Measurements from ENCODE around the gene MEF2A. TPM values are rescaled to one million over a fixed set of nuclear protein-coding genes. Genes with fewer than 3 reads are reported as not detected.
"Not testable (repeated sequence)": the region's sequence is repeated elsewhere in the genome, so short reads cannot be mapped to it uniquely, and the experiment has no call there.

MEF2A gene
- total RNA-seq, 1 donor from 2014 or later, result 25.4 TPM

GRCh38 chr15:99651023-99651807, 85.4 kb downstream of the MEF2A start:
- DNase-seq, result peak; percentile 45

DNA sequence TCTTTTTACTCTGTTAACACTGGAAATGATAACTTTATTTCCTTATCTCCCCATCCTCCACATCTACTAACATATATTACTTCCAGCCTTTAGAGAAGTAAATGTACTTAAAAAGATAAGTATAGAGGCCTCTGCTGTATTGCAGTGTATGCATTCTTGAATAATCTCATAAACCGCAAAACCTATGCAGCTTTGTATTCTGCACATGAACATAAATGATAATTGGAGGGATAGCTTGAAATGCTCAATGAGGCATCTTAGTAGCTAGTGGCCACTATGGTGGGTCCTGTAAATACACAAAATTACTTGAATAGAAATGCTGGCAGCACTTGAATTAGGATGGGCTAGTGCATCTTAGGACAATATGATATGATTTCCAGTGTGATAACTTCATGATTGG, 90.4 kb downstream of the MEF2A start:
- DNase-seq, result no peak

DNA sequence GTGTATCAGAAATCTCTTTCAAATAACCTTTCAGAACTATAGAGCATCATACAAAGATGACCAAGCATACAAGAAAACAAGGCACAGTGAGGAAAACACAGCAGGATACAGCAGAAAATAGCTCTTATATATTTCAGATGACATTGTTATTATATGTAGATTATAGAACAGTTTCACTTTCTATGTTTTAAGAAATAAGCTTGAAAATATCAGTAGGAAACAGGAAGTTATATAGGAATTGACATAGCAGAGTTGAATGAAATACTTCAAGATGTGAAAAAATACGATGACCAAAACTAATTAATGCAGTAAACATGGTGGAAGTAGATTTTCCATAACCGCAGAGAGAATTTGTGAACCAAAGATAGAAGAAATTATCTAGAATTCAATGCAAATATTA, 92.2 kb downstream of the MEF2A start:
- no peak for DNase-seq

- no peak for DNase-seq
Measured at GRCh38 chr15:99662903-99663302, 97.1 kb downstream of the MEF2A start.

DNA sequence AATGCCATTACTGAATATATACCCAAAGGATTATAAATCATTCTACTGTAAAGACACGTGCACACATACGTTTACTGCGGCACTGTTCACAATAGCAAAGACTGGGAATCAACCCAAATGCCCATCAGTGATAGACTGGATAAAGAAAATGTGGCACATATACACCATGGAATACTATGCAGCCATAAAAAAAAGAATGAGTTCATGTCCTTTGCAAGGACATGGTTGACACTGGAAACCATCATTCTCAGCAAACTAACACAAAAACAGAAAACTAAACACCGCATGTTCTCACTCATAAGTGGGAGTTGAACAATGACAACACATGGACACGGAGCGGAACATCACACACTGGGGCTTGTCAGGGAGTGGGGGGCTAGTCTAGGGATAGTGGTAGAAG, 100.3 kb downstream of the MEF2A start:
- DNase-seq, result not testable (repeated sequence)

DNA sequence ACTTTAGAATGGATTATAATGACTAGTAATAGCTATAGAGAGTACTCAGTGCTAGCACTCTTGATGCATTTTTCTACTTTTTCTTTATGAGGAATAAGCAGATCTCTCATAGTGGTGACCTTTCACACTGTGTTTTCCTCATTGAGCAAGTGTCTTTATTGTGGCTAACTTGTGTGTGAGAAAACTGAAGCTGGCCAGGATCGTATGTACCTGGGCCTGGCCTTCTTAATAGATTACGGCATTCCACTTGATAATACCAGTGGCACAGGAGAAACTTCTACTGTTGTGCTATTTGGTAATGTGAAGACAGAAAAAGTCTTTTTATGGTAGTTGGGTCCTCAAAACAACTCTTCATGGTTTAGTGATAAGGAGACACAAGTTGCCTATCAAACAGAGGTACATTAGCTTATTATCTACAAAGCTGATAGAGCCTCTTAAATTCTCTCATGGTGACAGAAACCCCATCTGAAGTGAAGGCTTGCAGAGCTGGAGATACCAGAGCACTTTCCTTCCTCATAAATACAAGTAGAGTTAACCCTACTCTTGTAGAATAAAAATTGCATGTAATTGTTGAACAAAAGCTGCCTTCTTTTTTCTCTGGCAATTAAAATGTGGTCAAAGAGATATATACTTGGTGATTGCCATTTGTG, 102.9 kb downstream of the MEF2A start:
- DNase-seq, result no peak

DNA sequence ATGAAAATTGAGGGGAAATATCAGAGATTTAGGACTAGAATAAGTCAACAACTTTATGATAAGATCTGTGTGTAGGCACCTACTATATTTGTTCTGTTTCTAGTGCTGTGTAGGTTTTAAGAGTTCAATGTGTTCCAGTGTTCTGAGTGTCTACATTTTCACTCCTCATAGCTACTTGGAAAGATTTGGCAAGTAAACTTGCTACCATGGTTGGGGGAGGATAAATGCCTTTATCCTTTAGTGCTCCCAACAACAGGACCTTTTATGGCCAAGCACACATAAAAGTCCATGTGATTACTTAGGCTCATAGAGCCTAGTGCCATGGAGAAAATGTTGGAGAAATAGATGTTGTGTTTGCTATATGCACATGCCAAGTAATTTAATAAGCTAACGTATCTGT, 103.5 kb downstream of the MEF2A start:
- no peak for DNase-seq

GRCh38 chr15:99671926-99672635, 106.3 kb downstream of the MEF2A start:
- no peak for DNase-seq

- no peak for DNase-seq
Measured at GRCh38 chr15:99673111-99673510, 107.3 kb downstream of the MEF2A start.

DNA sequence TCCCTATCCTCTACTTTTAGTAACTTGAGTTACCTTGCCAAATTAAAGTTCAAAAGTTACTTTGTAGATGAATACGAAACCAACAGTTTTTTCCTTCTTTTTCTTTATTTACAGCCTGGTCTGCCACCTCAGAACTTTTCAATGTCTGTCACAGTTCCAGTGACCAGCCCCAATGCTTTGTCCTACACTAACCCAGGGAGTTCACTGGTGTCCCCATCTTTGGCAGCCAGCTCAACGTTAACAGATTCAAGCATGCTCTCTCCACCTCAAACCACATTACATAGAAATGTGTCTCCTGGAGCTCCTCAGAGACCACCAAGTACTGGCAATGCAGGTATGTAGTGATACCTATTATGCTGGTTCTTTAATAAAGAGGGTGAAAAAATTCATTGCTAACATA, 108.5 kb downstream of the MEF2A start:
- DNase-seq, result no peak

GRCh38 chr15:99677540-99678134, 111.9 kb downstream of the MEF2A start:
- no peak for DNase-seq

DNA sequence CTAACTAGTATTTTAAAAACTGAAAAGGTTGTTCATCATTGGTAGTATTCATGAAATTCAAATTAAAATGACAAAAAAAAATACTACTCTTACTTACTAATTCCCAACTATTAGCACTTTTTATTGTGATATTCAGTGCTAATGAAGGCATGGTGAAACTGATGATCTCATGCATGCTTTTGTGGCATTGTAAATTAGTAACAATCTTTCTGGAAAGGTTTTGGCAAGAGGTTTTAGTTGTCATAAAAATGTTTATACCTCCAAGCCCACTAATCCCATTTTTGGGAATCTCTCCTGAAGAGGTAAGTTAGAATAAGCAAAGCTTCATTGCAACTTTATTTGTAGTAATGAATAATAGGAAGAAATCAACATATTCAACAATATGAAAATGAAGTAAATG, 114.5 kb downstream of the MEF2A start:
- no peak for DNase-seq

DNA sequence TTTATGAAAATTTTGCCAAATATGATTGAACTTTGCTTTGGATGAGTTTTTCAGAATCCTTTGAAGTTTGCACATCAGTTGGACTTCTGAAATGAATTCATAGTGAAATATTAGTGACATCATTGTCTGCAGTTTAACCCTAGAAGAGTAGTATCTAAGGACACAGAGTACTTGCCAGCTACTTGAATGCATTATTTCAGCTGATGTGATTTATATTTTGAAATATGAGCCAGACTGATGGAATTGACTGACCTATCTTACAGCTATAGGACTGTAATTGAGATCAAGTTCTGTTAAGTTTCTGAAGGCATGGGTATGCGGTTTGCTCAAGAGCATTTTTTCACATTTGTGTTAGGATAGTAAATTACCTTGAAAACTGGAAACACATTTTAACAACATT, 116.2 kb downstream of the MEF2A start:
- DNase-seq, result peak; percentile 25

GRCh38 chr15:99682455-99682854, 116.7 kb downstream of the MEF2A start:
- peak; percentile 95 for DNase-seq

- DNase-seq, result peak; percentile 93
Measured at GRCh38 chr15:99683000-99683670, 117.4 kb downstream of the MEF2A start.

GRCh38 chr15:99686290-99686689, 120.5 kb downstream of the MEF2A start:
- no peak for DNase-seq

GRCh38 chr15:99692825-99693224, 127.0 kb downstream of the MEF2A start:
- no peak for DNase-seq

DNA sequence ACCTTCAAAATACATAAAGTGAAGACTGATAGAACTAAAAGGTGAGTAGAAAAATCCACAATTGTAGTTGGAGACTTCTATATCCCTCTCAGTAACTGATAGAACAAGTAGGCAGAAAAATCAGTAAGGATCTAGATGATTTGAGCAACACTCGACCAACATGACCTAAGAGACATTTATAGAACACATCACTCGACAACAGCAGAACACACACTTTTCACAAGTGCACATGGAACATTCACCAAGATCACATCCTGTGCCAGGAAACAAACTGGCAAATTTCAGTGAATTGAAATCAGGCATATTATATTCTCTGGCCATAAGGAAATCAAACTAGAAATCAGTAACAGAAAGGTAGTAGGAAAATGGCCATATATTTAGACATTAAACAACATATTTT, 130.3 kb downstream of the MEF2A start:
- peak; percentile 68 for DNase-seq

- peak; percentile 59 for DNase-seq
Measured at GRCh38 chr15:99702895-99703602, 137.3 kb downstream of the MEF2A start.

GRCh38 chr15:99703603-99704443, 138.0 kb downstream of the MEF2A start:
- peak; percentile 95 for DNase-seq

GRCh38 chr15:99704444-99704838, 138.7 kb downstream of the MEF2A start:
- DNase-seq, result peak; percentile 95

Data from dermis blood vessel endothelial cell (primary cell).